ENCODE measurements around the gene TBC1D7. TPM values are rescaled to one million over a fixed set of nuclear protein-coding genes. Genes with fewer than 3 reads are reported as not detected.

Gene TBC1D7
- polyA plus RNA-seq, 1 donor from 2014 or later: 67.9 TPM

- Histone ChIP-seq H3K27ac (ENCODE audit: low read length) (no peak overlapping the region), H3K79me2 (replicated peaks; ENCODE audit: insufficient read depth, low read length) (no peaks in the 10 kb centered on the region), H3K27me3 (ENCODE audit: insufficient read depth, low read depth, low read length) (no peaks in the 10 kb centered on the region), H4K20me1 (ENCODE audit: insufficient read depth) (no peaks in the 10 kb centered on the region), H3K4me3 (ENCODE audit: low read length) (no peak overlapping the region), H3K4me2 (ENCODE audit: low read length) (no peak overlapping the region), H2AFZ (ENCODE audit: low read depth, low read length) (no peak overlapping the region), H3K9ac (ENCODE audit: low read length) (no peak overlapping the region), H3F3A (ENCODE audit: insufficient read depth, low read length, poor library complexity, severe bottlenecking) (no peaks in the 10 kb centered on the region), H3K9me3 (ENCODE audit: low read length) (no peaks in the 10 kb centered on the region), H3K9me2 (ENCODE audit: insufficient read depth, low read length) (no peaks in the 10 kb centered on the region), H3K36me3 (ENCODE audit: insufficient read depth, low read length) (no peaks in the 10 kb centered on the region)
- TF ChIP-seq REST (IDR thresholded peaks at IDR 0.05; ENCODE audit: borderline replicate concordance): no peak
- TF ChIP-seq CTCF (IDR thresholded peaks at IDR 0.05; ENCODE audit: poor library complexity, severe bottlenecking): no peak
- TF ChIP-seq EP300 (conservative IDR thresholded peaks at IDR 0.05; ENCODE audit: poor library complexity, severe bottlenecking): no peak
- no peak for TF ChIP-seq EZH2 (IDR thresholded peaks at IDR 0.05; ENCODE audit: borderline replicate concordance, insufficient read depth, low read length, poor library complexity, severe bottlenecking)
- TF ChIP-seq TAF1 (IDR thresholded peaks at IDR 0.05; ENCODE audit: low read depth): no peak
- no peak for TF ChIP-seq MXI1 (conservative IDR thresholded peaks at IDR 0.05; ENCODE audit: poor library complexity, severe bottlenecking)
- TF ChIP-seq RAD21 (conservative IDR thresholded peaks at IDR 0.05): no peak
- TF ChIP-seq SMC3 (conservative IDR thresholded peaks at IDR 0.05; ENCODE audit: poor library complexity): no peak
- no peak for TF ChIP-seq POLR2AphosphoS5 (IDR thresholded peaks at IDR 0.05)
Observed at GRCh38 chr6:13277231-13277630, 51.1 kb downstream of the TBC1D7 start.

GRCh38 chr6:13275435-13275989 lies 52.8 kb downstream of the TBC1D7 start:
- H3K9me2 ChIP-seq (ENCODE audit: insufficient read depth, low read length): no peaks in the 10 kb centered on the region
- no peaks in the 10 kb centered on the region for H3K36me3 ChIP-seq (ENCODE audit: insufficient read depth, low read length)
- H3F3A ChIP-seq (ENCODE audit: insufficient read depth, low read length, poor library complexity, severe bottlenecking): no peaks in the 10 kb centered on the region
- no peaks in the 10 kb centered on the region for H3K79me2 ChIP-seq (replicated peaks; ENCODE audit: insufficient read depth, low read length)
- H3K4me2 ChIP-seq (ENCODE audit: low read length): no peak overlapping the region
- H3K27ac ChIP-seq (ENCODE audit: low read length): no peak overlapping the region
- TF ChIP-seq REST (IDR thresholded peaks at IDR 0.05; ENCODE audit: borderline replicate concordance) (no peak), RAD21 (conservative IDR thresholded peaks at IDR 0.05) (no peak), POLR2AphosphoS5 (IDR thresholded peaks at IDR 0.05) (no peak), MXI1 (conservative IDR thresholded peaks at IDR 0.05; ENCODE audit: poor library complexity, severe bottlenecking) (no peak), TAF1 (IDR thresholded peaks at IDR 0.05; ENCODE audit: low read depth) (no peak), EZH2 (IDR thresholded peaks at IDR 0.05; ENCODE audit: borderline replicate concordance, insufficient read depth, low read length, poor library complexity, severe bottlenecking) (no peak), SMC3 (conservative IDR thresholded peaks at IDR 0.05; ENCODE audit: poor library complexity) (no peak), CTCF (IDR thresholded peaks at IDR 0.05; ENCODE audit: poor library complexity, severe bottlenecking) (no peak), EP300 (conservative IDR thresholded peaks at IDR 0.05; ENCODE audit: poor library complexity, severe bottlenecking) (no peak)
- H4K20me1 ChIP-seq (ENCODE audit: insufficient read depth): no peaks in the 10 kb centered on the region
- no peaks in the 10 kb centered on the region for H3K27me3 ChIP-seq (ENCODE audit: insufficient read depth, low read depth, low read length)
- H3K4me3 ChIP-seq (ENCODE audit: low read length): no peak overlapping the region
- no peak overlapping the region for H2AFZ ChIP-seq (ENCODE audit: low read depth, low read length)
- no peak overlapping the region for H3K9ac ChIP-seq (ENCODE audit: low read length)
- H3K9me3 ChIP-seq (ENCODE audit: low read length): no peaks in the 10 kb centered on the region
